Activated CD4-positive, alpha-beta T cell treated with anti-CD3 and anti-CD28 coated beads for 1 hour (primary cell): ENCODE data around the gene EMID1.
A peak's percentile ranks its signal among the peaks of the same experiment; 100 is the strongest.
"Not testable (repeated sequence)": the region's sequence is repeated elsewhere in the genome, so short reads cannot be mapped to it uniquely, and the experiment has no call there.

ENCODE experiments used
- DNase-seq: peaks from one replicate; pipeline ENCODE4 v3.0.0-alpha.2; 2020

EMID1 gene

DNA sequence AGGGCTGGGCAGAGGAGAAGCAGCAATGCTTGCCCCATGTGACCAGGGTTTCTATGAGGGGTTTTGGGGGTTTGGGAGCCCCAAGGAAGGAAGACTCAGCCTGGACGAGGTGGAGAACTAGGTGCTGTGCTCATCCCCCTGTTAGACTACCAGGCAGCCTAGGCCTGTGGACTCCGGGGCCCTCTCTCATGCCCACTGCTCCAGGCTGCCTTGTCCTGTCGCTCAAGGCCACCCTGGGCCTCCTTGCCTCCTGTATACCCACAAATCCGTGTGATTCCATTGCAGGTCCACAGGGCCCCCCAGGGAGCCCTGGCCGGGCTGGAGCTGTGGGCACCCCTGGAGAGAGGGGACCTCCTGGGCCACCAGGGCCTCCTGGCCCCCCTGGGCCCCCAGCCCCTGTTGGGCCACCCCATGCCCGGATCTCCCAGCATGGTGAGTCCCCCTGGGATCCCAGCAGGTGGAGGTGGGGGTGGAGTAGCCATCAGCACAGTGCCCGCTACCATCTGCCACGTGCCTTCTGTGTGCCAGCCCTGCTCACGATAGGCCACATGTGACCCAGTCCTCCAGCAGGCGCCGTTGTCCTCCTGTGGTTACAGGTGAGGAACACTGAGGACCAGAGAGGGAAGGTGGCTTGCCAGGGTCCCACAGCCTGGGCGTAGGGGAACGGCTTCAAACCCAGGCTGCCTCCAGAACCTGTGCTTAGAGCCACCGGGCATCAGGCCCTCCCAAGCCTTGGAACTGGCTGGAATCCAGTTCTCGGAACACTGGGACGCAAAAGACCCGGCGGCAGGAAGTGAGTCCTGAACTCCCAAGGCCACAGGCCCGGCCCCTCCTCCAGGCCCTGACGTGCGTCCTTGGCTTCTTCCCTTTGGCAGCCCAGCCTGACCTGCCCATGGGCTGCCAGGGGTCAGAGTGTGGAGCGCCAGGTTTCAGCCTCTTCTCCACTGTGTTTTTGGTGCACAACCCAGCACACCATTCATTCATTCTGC is 26.6 kb downstream of the EMID1 start:
- DNase-seq, result no peak

DNA sequence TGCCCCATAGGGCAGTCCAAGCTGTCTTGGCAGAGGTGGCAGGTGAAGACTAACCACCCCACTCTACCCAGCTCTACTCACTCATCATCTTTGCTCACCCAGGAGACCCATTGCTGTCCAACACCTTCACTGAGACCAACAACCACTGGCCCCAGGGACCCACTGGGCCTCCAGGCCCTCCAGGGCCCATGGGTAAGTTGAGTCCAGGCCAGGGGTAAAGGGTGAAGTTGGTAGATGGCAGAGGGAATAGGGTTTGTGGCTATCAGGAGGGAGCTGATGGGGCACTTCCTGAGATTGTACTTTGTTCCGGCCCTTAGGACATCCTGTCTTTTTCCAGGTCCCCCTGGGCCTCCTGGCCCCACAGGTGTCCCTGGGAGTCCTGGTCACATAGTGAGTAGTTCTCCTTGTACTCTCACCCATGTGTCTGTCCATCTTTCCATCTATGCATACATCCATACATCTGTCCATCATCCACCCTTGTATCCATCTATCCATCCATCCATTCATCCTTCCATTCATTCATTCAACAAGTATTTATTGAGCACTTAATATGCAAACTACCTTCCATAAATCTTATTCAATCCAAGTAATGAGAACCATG is 27.7 kb downstream of the EMID1 start:
- DNase-seq, result no peak

DNA sequence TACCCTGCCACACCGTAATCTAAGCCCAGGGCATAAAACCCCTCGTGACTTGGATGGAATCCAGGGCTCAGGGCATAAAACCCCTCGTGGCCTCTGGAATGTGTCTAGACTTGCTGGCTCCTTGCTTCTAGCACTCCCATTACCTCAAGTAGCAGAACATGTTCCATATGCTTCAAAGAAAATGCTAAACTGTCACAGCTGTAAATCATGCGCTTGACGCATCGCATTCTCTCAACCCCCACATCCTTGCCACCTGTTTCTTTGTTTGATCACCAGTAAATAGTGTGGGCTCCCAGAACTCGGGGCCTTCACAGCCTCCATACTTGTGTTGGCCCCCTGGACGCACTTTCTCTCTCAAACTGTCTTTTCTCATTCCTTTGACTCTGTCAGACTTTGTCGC is 34.8 kb downstream of the EMID1 start:
- not testable (repeated sequence) for DNase-seq

DNA sequence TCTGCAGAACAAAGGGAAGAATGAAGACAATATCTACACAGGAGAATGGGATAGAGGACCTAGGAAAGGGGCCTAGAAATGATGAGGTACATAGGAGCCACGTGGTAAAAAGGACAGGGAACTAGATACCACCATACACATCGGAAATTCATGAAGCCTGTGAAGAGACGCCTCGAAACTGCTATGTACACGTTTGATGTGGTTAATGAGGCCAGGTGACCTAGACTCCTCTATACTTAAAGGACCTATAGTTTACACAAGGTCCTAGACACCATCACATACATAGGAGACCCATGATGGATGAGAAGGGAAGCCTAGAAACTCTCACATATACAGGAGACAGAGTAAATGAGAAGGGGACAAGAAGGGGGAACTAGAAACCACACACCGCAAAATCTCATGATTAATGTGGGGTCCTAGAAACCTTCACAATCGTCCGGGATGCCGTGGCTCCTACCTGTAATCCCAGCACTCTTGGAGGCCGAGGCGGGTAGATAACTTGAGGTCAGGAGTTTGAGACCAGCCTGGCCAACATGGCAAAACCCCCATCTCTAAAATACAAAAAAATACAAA is 38.3 kb downstream of the EMID1 start:
- no peak for DNase-seq

DNA sequence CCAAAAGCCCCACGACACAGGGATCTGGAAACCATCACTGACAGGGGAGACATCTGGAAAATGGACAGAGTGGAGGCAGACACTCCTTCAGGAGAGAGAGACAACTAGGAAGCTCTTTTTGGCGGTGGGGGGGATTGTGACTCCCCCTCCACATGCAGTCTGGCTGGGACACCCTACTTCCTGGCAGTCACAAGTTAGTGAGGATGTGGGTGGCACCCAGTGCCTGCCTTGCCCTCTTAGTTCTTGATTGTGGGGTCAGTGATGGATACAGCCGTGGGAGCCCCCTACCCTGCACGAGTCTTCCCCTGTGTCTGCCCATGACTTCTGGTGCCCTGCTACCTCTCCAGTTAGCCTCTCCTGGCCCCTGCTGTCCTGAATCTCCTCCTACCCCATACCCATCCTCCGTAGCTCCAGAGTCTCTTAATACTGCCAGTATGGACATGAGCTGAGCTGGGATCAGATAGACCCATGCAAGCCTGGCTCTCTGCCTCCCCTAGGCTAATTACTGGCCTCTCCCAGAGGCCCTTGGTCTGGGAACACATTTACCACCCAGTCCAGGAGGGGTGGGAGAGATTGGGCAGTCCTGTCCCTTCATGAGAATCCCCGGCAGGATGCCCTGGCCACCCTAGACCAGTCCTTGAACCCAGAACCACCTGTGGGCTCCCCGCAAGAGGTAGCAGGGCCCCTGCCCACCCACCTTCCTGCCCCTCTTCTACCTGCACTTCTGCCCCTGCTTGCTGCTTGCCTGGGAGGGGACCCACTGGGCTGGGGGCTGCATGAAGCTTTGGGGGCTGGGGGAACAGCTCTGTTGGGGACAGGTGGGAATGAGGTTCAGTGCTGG is 39.3 kb downstream of the EMID1 start:
- DNase-seq, result no peak

DNA sequence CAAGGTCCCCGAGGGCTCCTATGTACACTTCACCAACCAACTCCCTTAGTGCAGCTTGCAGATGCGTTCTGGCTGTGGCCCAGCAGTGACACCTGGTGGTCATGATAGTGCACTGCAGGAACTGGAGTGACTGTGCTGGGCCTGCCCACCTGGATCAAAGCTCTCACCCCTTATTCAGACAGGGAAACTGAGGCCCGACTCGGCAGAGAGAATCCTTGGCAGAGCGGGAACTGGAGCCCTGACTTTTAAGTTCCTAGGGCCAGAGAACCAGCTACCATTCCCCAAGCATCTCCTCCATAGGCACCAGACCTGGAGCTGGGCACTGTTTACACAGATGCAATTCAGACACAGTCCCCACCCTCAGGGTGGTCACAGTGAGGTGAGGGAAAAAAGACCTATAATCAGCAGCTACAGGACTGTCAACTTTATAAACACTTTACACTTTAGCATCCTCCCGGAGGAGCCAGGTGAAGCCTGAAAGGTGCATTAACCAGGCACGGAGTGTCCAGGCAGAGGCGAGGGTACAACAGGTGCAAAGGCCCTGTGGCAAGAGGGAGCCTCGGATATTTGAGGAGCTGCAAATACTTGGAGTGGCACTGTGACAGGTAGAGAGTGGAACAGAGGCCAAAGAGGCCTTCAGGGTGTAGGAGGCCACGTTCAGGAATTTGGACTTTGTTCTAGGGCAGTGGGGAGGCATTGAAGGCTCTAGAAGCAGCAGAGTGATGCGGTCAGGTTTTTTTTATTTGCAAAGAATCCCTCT is 40.1 kb downstream of the EMID1 start:
- DNase-seq, result peak; percentile 55

DNA sequence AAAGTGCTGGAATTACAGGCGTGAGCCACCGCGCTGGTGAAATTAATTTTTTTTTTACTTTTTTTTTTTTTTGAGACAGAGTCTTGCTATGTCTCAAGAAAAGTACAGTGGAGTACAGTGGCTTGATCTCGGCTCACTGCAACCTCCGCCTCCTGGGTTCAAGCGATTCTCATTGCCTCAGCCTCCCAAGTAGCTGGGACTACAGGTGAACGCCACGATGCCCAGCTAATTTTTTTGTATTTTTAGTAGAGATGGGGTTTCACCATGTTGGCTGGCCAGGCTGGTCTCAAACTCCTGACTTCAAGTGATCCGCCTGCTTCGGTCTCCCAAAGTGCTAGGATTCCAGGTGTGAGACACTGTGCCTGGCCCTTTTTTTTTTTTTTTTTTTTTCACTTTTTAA is 42.2 kb downstream of the EMID1 start:
- not testable (repeated sequence) for DNase-seq

DNA sequence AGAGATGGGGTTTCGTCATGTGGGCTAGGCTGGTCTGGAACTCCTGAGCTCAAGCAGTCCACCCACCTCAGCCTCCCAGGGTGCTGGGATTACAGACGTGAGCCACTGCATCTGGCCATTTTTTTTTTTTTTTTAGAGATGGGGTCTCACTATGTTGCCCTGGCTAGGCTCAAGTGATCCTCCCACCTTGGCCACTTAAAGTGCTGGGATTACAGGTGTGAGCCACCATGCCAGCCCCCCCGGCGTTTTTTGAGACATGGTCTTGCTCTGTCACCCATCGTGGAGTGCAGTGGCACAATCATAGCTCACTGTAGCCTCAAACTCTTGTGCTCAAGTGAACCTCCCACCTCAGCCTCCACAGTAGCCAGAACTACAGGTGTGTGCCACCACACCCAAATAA is 45.6 kb downstream of the EMID1 start:
- DNase-seq, result no peak

DNA sequence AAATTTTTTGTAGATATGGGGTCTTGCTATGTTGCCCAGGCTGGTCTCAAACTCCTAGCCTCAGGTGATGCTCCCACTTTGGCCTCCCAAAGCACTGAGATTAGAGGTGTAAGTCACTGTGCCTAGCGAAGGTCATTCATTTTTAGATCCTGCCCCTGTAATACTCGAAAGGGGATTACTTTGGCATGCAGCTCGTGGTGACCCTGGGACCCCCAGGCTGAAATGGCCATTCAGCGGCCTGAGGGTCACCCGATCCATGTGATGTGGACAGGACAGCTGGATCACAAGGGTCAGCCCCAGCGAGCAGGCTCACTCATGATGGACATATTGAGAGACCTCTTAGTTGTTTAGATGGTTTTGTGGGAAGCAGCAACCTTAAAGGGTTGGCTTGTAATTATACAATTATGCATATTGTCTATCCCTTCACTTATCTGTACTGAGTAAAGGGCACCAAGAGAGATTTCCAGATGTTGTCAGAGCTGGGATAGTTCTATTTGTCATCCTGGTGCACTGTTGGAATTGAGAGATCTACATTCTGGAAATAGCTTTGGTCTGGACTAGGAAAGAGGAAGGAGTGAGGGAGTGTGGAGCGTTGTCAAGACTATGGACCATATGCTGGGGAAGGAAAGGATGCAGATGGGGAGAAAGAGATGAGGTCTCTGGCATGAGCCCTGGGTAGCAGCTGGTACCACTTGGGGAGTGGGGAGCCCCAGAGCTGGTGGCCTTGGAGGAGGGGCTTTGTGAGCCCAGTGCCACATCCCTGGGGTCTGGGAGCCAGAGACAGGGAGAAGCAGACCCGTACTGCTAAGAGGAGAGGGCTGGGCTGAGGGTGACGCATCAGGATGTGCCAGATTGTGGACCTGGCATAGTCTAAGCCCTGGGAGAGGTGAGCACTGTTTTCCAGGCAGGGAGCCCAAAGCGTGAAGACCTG is 46.5 kb downstream of the EMID1 start:
- DNase-seq, result no peak

DNA sequence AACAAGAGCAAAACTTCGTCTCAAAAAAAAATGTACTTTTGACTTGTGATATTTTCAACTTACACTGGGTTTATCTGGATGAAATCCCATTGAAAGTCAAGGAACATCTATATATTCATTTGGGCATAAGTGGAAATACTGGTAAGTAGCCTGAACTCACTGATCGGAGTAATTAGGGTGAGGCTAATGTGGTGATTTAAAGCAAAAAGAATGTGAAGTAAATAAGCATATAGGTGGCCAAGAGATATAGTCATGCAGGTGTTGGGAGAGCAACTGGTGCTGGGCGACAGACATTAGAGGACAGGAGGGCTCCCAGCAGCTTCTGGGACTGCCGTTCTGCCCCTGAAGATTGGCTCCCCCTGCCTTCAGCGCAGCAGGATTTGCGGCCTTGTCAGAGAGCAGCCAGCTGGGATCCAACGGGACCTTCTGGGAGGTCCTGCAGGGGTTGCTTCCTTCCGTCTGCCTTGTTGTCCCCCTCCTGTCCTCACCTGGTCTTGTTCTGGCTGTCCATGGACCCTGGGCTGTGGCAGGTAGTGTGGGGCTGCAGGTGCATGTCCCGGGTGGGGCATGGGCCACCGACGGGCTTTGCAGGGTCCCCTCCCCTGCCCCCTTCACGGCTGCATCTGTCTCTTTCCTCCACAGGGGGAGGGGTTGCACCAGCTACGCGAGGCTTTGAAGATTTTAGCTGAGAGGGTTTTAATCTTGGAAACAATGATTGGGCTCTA is 48.0 kb downstream of the EMID1 start:
- DNase-seq, result no peak

DNA sequence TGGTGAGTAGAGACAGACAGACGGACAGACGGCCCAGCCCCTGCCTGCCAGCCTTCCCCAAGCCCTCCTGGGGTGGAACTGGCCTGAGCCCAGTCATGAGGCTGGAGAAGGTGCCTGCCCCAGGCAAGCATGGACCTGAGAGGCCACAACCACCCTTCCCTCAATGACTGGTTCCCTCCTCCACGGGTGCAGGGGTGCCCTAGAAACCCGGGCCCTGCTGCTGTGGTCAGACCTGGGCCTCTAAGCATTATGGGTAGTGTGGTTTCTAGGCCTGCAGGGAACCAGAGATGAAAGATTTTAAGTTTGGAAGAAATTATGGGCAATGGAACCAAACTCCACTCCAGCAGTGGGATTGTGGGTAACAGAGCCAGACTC is 48.6 kb downstream of the EMID1 start:
- DNase-seq, result no peak

DNA sequence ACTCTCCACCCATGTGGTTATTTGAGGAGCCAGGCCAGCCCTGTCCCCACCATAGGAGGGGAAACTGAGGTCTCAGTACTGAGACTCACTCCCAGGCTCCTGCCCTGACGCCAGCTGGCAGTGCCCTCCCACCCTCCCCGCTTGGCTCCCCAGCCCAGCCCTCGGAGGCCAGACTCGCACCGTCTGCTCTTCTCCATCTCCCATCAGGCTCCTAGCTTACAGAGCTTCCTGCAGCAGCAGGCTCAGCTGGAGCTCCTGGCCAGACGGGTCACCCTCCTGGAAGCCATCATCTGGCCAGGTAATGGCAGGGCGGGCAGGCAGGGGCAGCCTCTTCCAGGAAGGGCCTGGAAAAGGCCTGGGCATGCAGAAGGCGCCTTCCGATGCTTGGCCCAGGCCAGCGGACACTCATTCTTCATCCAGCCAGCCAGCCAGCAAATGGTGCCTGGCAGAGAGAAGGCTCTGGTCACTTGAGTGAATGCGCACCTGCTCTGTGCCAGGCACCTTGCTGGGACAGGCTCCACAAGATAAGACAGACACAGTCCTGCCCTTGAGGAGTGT is 49.4 kb downstream of the EMID1 start:
- no peak for DNase-seq

DNA sequence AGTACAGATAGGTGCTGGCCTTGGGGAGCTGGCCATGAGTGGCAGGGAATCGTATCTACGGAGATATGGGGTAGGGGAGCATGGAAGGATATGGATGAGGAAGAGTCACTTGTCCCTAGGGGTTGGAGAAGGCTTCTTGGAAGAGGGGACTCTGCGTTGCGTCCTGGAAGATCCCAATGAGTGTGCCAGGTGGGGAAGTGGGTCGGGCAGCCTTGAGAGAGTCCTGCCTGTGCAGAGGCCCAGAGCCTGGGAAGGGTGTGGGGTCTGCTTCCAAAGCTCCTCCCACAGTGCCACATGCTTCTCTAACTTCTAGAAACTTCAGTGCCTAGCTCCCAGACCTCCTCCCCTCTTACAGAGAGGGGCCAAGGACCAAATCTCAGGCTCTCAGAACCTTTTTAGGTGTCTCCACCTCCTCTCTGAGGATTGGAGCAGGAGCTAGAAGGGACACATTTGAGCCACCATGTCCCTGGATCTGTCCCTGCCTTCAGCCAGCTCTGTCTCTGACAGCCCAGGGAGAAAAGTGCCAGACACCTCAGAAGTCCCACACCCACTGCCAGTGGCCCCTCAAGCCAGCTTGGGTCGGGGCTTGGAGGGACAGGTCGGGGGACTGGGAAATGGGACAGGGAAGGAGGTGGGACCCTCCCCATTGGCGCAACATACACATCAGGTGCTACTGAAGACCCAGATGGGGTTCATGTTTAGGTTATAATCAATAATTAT is 51.1 kb downstream of the EMID1 start:
- DNase-seq, result no peak

DNA sequence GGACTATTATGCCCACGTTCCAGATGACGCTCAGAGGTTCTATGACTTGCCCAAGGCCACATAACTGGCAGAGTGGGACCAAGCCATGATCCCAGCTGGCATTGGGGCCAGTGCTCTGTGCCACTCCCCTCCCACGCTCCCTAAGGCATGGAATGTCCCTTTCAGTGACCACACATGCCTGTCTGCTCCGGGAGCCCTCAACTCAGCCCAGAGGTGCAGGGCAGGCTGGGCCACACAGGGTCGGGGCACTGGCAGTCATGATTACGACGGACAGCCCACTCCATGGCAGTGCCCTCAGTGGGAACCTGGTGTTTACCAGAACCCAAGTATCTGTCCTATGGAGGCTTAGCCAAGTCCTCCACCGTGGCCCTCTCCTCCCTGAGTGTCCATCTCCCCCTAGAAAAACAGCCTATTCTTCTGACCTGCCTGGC is 52.1 kb downstream of the EMID1 start:
- DNase-seq, result no peak

DNA sequence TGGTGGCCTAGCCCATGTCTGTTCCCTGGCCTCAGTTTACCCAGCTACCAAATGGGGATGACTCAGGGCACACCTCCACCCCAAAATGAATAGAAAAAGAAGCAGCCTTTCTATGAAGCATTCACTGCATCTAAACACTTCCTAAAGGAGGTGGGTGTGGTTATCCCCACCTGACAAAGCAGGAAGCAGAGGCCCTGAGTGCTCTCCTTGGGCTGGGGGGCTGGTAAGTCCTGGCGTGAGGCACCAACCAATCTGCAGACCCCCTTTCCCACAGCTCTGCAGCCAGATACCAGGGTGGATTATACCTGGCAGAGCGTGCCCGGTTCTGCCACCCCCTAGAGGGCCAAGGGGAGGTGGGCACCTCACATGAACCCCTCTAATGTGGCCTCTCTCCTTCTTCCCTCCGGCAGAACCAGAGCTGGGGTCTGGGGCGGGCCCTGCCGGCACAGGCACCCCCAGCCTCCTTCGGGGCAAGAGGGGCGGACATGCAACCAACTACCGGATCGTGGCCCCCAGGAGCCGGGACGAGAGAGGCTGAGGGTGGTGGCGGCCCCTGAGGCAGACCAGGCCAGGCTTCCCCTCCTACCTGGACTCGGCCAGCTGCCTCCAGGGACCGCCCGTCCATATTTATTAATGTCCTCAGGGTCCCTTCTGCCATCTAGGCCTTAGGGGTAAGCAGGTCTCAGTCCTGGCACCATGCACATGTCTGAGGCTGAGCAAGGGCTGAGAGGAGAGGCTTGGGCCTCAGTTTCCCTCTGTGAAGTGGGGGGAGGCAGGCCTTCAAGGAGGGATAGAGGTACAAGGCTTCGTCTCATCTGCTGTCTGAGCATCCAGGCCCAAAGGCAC is 52.9 kb downstream of the EMID1 start:
- DNase-seq, result no peak

DNA sequence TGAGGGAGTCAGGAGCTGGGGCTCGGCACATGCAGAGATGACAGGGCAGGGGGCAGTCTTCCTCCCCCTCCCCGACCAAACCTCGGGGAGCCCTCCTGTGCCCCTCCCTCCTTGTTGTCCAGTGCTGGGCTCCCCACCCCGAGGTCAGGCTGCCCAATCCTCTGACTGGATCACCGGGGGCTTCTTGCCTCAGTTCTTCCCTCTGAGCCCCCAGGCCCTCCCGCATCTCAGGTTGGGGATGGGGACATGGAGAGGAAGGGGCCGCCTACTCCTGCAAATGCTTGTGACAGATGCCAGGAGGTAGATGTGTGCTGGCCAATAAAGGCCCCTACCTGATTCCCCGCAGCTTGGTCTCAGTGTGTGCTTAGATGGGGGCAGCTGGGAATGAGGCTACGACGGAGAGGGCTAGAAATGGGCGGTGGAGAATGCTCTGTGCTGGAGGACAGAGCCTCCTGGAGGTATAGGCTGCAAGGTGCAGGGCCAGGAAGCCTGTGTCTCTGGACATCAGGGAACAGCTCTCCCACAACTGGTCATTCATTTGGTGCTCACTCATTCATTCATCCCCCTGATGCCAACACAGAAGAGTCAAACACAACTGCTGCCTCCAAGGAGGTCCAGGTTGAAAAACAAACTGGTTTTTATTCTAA is 53.7 kb downstream of the EMID1 start:
- DNase-seq, result no peak

DNA sequence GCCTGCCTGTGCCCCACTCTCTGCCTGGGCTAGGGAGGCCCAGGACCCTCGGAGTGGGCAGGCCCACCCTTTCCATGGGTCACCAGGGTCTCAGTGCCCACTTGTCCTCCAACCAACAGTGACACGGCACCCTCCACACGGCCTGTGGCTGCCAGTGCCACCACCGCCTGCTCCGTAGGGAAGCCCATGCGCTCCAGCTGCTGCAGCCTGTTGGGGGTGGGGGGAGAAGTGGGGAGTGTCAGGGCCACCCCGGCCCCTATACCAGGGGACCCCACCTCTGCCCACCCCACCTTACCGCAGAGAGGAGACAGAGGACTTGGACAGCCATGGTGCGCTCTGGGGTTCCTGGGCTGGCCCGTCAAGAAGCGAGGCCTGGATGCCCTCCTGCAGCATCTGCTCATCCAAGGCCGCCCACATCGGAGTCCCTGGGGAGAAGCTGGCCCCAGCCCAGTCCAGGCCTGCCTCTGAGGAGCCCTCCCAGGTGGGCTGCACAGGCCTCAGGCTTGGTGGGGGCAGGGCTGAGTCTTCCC is 54.4 kb downstream of the EMID1 start:
- no peak for DNase-seq
